ENCODE results near the gene NCK2.

Gene NCK2

DNA sequence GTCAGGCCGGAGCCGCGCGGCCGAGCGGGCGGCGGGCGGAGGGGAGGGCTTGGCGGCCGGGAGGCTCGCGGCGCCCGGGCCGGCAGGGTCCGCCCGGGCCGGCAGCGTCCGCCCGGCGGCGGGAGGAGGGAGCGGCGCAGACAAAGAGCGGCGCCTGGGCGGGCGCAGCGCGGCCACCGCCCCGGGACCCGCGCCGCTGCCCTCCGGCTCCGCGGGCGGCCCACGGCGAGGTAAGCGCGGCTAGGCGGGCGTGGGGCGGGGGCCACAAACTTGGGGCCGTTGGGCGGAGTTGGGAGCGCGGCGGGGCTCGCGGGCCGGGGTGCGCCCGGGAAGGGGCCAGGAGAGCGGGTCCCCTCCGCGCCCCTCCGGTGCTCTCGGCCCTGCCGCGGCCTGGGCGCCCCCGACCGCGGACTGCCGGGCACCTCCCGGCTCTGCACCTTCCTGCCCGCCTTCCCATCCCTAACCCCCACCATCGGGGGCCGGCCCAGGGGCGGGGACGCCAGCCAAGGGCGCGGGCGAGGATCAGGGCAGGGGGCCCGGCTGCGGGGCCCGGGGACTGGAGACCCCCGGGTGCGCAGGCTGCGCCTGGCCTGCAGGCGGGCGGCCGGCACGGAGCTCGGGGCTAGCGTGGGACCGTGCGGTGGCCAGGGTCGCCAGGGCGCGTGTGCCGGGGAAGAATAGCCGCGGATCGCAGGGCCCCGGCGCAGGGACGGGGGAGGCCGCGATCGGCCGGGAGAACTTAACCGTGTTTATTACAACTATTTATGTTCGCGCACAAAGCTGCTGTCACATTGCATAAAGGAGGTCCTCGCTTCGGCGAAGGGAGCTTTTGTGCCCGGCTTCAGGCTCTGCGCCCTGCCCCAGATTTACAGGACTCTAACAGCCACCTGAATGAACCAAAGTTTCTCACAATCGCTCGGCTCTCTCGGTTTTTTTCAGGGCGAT is at the start of gene NCK2:
Gene NCK2, plus strand, starts transcription at position 4 of the 945 bp plus-strand sequence. CDS start 110,152 bp downstream, outside the sequence.
- DNase-seq (ENCODE audit: low read depth, low spot score), result no peak

DNA sequence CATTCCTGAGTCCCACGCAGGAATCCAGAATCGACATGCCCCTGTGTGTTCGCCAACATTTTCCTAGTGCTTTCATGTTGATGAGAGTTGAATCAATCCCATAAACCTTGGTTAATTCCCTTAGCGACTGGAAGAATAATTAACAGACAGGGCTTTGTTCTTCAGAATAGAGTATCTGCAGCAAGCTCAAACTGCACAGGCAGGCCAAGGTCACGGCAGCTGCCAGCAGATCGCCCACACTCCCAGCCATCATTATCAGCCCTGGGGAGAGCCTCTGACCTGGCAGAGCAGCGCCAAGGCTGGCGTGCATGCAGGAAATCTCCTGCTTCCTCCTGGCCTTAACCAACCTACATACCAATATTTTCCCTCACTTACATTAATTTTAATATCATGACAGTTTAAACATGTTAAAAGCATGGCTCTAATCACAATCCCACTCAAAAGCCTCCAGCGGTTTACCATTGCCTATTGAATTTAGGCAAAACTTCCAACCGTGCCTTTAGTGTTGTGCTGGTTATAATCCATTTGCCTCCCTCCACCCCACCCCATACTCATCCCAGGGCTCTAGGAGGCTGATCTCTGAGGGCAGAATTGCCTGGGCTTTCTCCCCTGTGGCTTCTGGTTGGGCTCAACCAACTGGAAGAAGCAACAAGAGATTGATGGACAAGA is 46.8 kb upstream of the NCK2 start:
- no peak for DNase-seq (ENCODE audit: low read depth, low spot score)

GRCh38 chr2:105698820-105699219 is 45.9 kb upstream of the NCK2 start:
- DNase-seq (ENCODE audit: low read depth, low spot score), result no peak

DNA sequence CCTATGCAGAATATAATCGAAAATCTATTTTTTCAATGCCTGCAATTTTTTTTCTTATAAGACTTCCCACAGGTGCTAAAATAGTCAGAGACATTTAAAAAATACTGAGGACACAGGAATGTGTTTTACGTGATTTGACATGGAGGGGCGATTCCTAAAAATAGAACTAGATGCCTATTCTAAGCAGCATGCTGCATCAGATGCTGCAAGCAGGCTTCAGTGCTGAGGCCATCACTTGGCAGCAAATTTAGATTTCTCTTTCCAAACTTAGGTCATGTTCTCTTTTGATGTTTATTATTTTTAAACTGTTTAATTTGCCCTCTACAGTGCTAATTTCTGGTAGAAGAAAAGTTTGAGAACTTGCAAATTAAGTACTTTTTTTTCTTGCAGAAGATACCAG is 43.7 kb upstream of the NCK2 start:
- DNase-seq (ENCODE audit: low read depth, low spot score), result no peak

DNA sequence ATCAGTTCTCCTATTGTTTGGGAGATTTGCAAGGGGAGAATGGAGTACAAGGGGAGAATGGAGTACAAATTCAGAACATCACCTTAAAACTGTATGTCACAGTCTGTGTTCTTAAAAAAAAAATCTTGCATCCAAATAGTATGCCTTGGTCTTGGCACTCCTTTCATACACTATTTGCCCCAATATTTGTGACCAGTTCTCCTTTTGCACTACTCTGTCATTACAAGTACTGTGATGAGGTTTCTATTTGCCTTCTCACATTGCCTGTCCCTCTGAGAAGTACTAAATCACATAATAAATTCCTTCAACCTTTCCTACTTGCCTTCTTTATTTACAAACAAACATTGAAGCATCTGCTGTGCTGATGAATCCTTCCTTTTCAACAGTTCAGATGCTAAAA is 36.0 kb upstream of the NCK2 start:
- DNase-seq (ENCODE audit: low read depth, low spot score), result no peak

- DNase-seq (ENCODE audit: low read depth, low spot score), result no peak
These were observed 33.3 kb upstream of the NCK2 start for GRCh38 chr2:105711394-105711793.

- no peak for DNase-seq (ENCODE audit: low read depth, low spot score)
These were observed 32.4 kb upstream of the NCK2 start for GRCh38 chr2:105712166-105712915.

DNA sequence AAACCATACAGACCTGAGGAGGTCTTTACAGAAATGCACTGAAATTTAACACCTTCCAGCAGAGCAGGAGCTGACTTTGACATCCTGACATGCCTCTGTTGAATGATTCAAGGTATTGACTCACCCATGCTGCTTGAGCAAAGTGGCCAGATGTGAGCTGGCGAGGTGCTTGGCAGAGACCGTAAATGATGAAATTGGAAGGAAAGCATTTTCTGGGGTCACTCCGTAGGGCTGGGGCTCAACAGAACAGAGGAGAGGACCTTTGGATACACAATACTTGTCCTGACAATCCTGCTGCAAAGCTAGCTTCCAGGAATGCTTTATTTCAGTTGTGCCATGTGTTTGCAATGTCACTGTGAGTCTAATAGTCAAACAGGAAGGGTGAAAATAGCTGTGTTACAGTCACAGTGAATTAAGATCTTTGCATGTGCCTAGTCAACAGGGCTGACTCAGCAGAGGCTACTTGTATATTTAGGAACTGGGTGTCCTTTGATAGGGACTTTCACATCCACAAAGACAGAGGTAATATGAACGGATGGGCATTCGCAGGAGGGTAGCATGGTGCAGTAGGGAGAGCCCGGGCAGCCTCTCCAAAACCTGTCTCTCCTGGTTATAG is 31.6 kb upstream of the NCK2 start:
- no peak for DNase-seq (ENCODE audit: low read depth, low spot score)

DNA sequence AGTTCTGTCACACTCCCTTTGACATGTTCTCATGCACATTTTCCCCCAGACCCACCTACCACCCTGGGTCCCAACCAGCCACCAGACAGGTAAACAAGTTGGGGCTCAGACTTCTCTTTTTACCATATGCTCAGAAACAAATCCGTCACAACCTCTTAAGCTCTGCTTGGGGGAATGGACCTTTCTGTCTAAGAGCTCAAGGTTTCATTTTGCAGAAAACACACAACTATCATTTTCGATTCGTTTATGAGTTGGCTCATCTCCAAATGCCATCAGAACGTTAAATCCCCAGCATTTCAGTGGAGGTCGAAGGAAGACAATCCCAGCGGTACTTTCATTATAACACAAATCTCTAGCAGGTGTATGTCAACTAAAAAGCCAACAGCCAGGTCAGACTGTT is 30.6 kb upstream of the NCK2 start:
- DNase-seq (ENCODE audit: low read depth, low spot score), result no peak

DNA sequence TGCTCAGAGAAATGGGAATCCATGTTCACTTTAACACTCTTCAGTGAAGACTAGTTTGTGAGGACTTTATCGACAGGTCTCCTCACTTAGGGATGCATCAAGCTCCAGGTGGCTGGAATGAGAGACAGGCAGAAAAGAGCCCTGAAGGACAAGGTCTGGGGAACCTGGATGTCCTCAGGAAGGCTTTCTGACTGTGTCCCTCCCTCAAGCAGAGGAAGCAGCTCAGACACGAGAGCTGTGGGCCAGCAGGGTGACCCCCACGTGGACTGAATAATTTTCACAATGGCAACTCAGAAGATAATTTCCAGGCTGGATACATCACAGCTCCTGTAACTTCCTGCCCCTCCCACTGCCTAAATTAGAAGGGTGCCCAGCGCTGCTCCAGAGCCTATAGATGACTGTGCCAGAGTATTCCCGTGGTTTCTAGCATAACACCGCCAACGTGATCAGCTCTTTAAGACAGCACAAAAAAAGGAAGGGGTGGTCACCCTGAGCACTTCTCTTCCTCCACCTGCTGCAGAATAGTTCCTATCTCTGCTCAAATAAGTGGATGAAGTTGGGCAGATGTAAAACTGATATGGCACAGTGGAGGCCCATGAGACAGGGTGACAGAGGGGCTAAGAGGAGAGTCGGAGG is 25.7 kb upstream of the NCK2 start:
- no peak for DNase-seq (ENCODE audit: low read depth, low spot score)

GRCh38 chr2:105721991-105722511 is 22.7 kb upstream of the NCK2 start:
- DNase-seq (ENCODE audit: low read depth, low spot score), result no peak

- DNase-seq (ENCODE audit: low read depth, low spot score), result no peak
These were observed 21.9 kb upstream of the NCK2 start for GRCh38 chr2:105722726-105723297.

GRCh38 chr2:105723431-105723830 is 21.3 kb upstream of the NCK2 start:
- no peak for DNase-seq (ENCODE audit: low read depth, low spot score)

GRCh38 chr2:105725388-105725787 is 19.3 kb upstream of the NCK2 start:
- no peak for DNase-seq (ENCODE audit: low read depth, low spot score)

DNA sequence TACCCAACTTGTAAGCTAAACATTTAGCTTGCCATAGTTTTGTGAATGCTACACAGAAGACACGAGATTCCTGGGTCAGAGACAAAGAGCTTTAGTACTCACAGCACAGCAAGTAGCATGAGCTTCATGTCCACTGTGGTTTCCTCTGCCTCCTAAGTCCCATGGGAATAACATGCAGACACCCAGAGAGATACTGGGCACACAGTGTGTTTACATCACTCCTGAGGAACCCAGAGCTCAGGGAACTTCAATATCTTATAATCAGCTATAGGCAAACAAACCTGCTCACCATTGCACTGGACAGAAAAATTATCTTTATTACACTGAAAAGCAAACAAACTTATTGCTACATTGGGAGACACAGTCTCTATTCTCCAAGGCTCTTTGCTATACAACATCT is 14.5 kb upstream of the NCK2 start:
- no peak for DNase-seq (ENCODE audit: low read depth, low spot score)

DNA sequence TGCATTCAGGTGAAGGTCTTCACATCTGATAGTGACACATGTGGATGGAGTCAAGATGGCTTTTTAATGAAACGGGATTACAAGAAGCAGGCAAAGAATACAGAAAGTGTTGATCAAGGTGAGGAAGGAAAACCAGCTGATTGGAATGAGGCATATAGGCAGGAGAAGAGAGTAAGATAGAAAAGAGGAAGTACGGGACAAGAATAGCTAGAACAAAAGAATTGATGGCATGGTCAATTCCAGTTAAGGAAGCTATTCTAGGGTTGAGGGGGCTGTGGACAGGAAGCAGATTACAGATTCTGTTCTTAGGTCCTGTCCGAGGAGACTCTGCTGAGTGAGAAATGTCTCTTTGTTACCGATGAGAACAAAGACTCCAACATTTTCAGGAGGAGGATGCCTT is 13.2 kb upstream of the NCK2 start:
- no peak for DNase-seq (ENCODE audit: low read depth, low spot score)

- no peak for DNase-seq (ENCODE audit: low read depth, low spot score)
These were observed 12.6 kb upstream of the NCK2 start for GRCh38 chr2:105732101-105732500.

GRCh38 chr2:105732955-105733607 is 11.6 kb upstream of the NCK2 start:
- no peak for DNase-seq (ENCODE audit: low read depth, low spot score)

- no peak for DNase-seq (ENCODE audit: low read depth, low spot score)
These were observed 10.8 kb upstream of the NCK2 start for GRCh38 chr2:105733875-105734274.

All from smooth muscle cell of the brain vasculature (primary cell).